HCT116 (cell line): Measurements from ENCODE around the gene MTF2. TPM values are rescaled to one million over a fixed set of nuclear protein-coding genes. Genes with fewer than 3 reads are reported as not detected.

Experiments used
- ATAC-seq: fragments of 200-7000 bp; cut with Tn5 transposase; 2 replicates; pipeline ENCODE4 v1.9.1; 2020; ENCODE audit warnings: mild to moderate bottlenecking, moderate library complexity
- BruUV-seq: library from RNA; stranded (reverse); fragments of 400-500 nt; replicated peaks from 2 replicates; lab custom pipeline; 2021; lab: Mats Ljungman, UMichigan
- CTCF ChIA-PET: fragments of 300-600 bp; sonication (Branson Sonifier 250); formaldehyde crosslinking; loops from one replicate; lab custom pipeline; 2021; ENCODE audit warnings: antibody characterized with exemption; lab: Charles Lee
- POLR2A ChIA-PET: fragments of 300-600, 350-600 bp; sonication (Branson Sonifier 250); formaldehyde crosslinking; loops from one replicate; lab custom pipeline; 2021; ENCODE audit warnings: antibody characterized with exemption; lab: Charles Lee
- RAD21 ChIA-PET, 2 experiments: fragments of 300-600 bp; sonication (Branson Sonifier 250); formaldehyde crosslinking; loops; one replicate each; lab custom pipeline; 2023; ENCODE audit warnings: low total read pairs in 2 of 2; ENCODE audit not compliant: uncharacterized antibody in 2 of 2, unreplicated experiment in 2 of 2, low non-redundant PET in 1 of 2; lab: Charles Lee
- DNase-seq: peaks from one replicate; pipeline ENCODE4 v3.0.0-alpha.2; 2010; ENCODE audit warnings: low read depth, low spot score
- H2AFZ ChIP-seq: fragments of 200-600 bp; shearing (Covaris generic), sonication (generic); 2 replicates; pipeline ENCODE4 v1.6.1; 2017; ENCODE audit warnings: low read depth, mixed run types, mixed read lengths, antibody characterized with exemption, low read length; ENCODE audit not compliant: poor library complexity, severe bottlenecking
- H3K27ac ChIP-seq: 2 replicates; pipeline ENCODE4 v1.5.1; 2012; ENCODE audit warnings: low read depth, low read length
- H3K27me3 ChIP-seq: fragments of 200-600 bp; sonication (generic); 2 replicates; pipeline ENCODE4 v1.6.1; 2016; ENCODE audit warnings: mixed run types, low read length, mixed read lengths; ENCODE audit not compliant: insufficient read depth
- H3K36me3 ChIP-seq, 2 experiments: fragments of 200-500 bp in 1 of 2; fragments of 200-600 bp in 1 of 2; sonication (Bioruptor generic) in 1 of 2; sonication (generic) in 1 of 2; 2 replicates each; pipeline versions ENCODE4 v1.5.1 to v1.6.1; 2014 to 2016; ENCODE audit warnings: low read length in 2 of 2, inconsistent platforms in 1 of 2, mixed read lengths in 1 of 2, mixed run types in 1 of 2; ENCODE audit not compliant: insufficient read depth in 2 of 2, control insufficient read depth in 1 of 2
- H3K4me1 ChIP-seq, 2 experiments: fragments of 200-600 bp in 1 of 2; sonication (generic) in 1 of 2; 2 replicates each; pipeline versions ENCODE4 v1.5.1 to v1.6.1; 2012 to 2017; ENCODE audit warnings: low read length in 2 of 2, inconsistent platforms in 1 of 2, mild to moderate bottlenecking in 1 of 2, mixed read lengths in 1 of 2, mixed run types in 1 of 2, moderate library complexity in 1 of 2; ENCODE audit not compliant: insufficient read depth in 2 of 2, control insufficient read depth in 1 of 2
- H3K4me2 ChIP-seq: fragments of 200-600 bp; sonication (generic); 2 replicates; pipeline ENCODE4 v1.6.1; 2017; ENCODE audit warnings: mixed run types, low read length, mixed read lengths
- H3K4me3 ChIP-seq, 2 experiments: fragments of 200-600 bp in 1 of 2; sonication (generic) in 1 of 2; replicated peaks in 1 of 2; 2 replicates each; pipeline ENCODE4 v1.5.1; 2011 to 2016; ENCODE audit warnings: low read length in 2 of 2, control low read depth in 1 of 2, low read depth in 1 of 2, mild to moderate bottlenecking in 1 of 2, mixed read lengths in 1 of 2, mixed run types in 1 of 2
- H3K79me2 ChIP-seq: fragments of 200-600 bp; sonication (generic); 2 replicates; pipeline ENCODE4 v1.6.1; 2017; ENCODE audit warnings: mild to moderate bottlenecking, mixed run types, low read length, moderate library complexity, mixed read lengths; ENCODE audit not compliant: insufficient read depth
- H3K9ac ChIP-seq: fragments of 200-600 bp; sonication (generic); 2 replicates; pipeline ENCODE4 v1.6.1; 2016; ENCODE audit warnings: low read length, mixed read lengths
- H3K9me2 ChIP-seq: fragments of 200-600 bp; sonication (generic), shearing (Covaris generic); 2 replicates; pipeline ENCODE4 v1.6.1; 2017; ENCODE audit warnings: mixed run types, mild to moderate bottlenecking, moderate library complexity; ENCODE audit not compliant: insufficient read depth
- H3K9me3 ChIP-seq, 2 experiments: fragments of 200-500 bp in 1 of 2; fragments of 200-600 bp in 1 of 2; sonication (Bioruptor generic) in 1 of 2; sonication (generic) in 1 of 2; 2 replicates each; pipeline ENCODE4 v1.6.1; 2014 to 2017; ENCODE audit warnings: low read length in 2 of 2, mixed read lengths in 2 of 2, inconsistent platforms in 1 of 2, low read depth in 1 of 2, mild to moderate bottlenecking in 1 of 2, mixed run types in 1 of 2, moderate library complexity in 1 of 2; ENCODE audit not compliant: control insufficient read depth in 1 of 2, insufficient read depth in 1 of 2
- H4K20me1 ChIP-seq: fragments of 200-600 bp; sonication (generic), shearing (Covaris generic); 2 replicates; pipeline ENCODE4 v1.6.1; 2017; ENCODE audit warnings: mixed run types, mild to moderate bottlenecking, moderate library complexity; ENCODE audit not compliant: insufficient read depth
- CBX3 ChIP-seq: IDR thresholded peaks from 2 replicates; pipeline ENCODE4 v1.6.1; 2012; ENCODE audit warnings: low read depth
- CEBPB ChIP-seq: IDR thresholded peaks from 2 replicates; pipeline ENCODE4 v1.6.1; 2012; ENCODE audit warnings: low read depth
- EGR1 ChIP-seq: IDR thresholded peaks from 2 replicates; pipeline ENCODE4 v1.6.1; 2012; ENCODE audit warnings: low read depth
- EZH2 ChIP-seq: fragments of 200-600 bp; sonication (generic); IDR thresholded peaks from 2 replicates; pipeline ENCODE4 v1.6.1; 2017; ENCODE audit warnings: antibody characterized with exemption, mixed run types
- FOSL1 ChIP-seq: IDR thresholded peaks from 2 replicates; pipeline ENCODE4 v1.6.1; 2012; ENCODE audit warnings: low read depth
- JUND ChIP-seq: IDR thresholded peaks from 2 replicates; pipeline ENCODE4 v1.6.1; 2012
- MAX ChIP-seq: IDR thresholded peaks from 2 replicates; pipeline ENCODE4 v1.6.1; 2012
- POLR2A ChIP-seq: IDR thresholded peaks from 2 replicates; pipeline ENCODE4 v1.7.0; 2011; ENCODE audit warnings: borderline replicate concordance; ENCODE audit not compliant: insufficient read depth, insufficient read length; ENCODE audit errors: extremely low read depth
- POLR2AphosphoS5 ChIP-seq: IDR thresholded peaks from 2 replicates; pipeline ENCODE4 v1.6.1; 2011; ENCODE audit warnings: mild to moderate bottlenecking, low read depth, low read length, moderate library complexity
- RAD21 ChIP-seq: IDR thresholded peaks from 2 replicates; pipeline ENCODE4 v1.6.1; 2012; ENCODE audit warnings: low read depth, mild to moderate bottlenecking
- SIN3A ChIP-seq: IDR thresholded peaks from 2 replicates; pipeline ENCODE4 v1.6.1; 2012; ENCODE audit warnings: low read depth
- SP1 ChIP-seq: IDR thresholded peaks from 2 replicates; pipeline ENCODE4 v1.6.1; 2012; ENCODE audit warnings: low read depth
- SRF ChIP-seq: IDR thresholded peaks from 2 replicates; pipeline ENCODE4 v1.6.1; 2012; ENCODE audit warnings: low read depth
- TCF7L2 ChIP-seq: IDR thresholded peaks from 2 replicates; pipeline ENCODE4 v1.7.0; 2011; ENCODE audit warnings: borderline replicate concordance, inconsistent platforms; ENCODE audit not compliant: insufficient read depth, insufficient read length; ENCODE audit errors: extremely low read depth
- YY1 ChIP-seq: IDR thresholded peaks from 2 replicates; pipeline ENCODE4 v1.6.1; 2011; ENCODE audit warnings: low read length, low read depth, moderate library complexity, mild to moderate bottlenecking; ENCODE audit not compliant: insufficient replicate concordance; ENCODE audit errors: extremely low read depth
- ZFX ChIP-seq: fragments of 450-650 bp; IDR thresholded peaks from 2 replicates; pipeline ENCODE4 v1.6.1; 2017
- intact Hi-C: fragments of 100-400 bp; cut with micrococcal nuclease; formaldehyde crosslinking; loops from 2 replicates; pipeline ENCODE4 v1.10.0; 2022
- total RNA-seq: library from RNA; stranded (reverse); gene quantifications from one replicate; pipeline ENCODE4 v1.2.1, GENCODE V29; 2021; ENCODE audit not compliant: unreplicated experiment
- TF ChIP-seq, protein P1 (sequence below): IDR thresholded peaks from 2 replicates; pipeline ENCODE4 v1.6.1; 2012
- TF ChIP-seq, protein P2 (sequence below): IDR thresholded peaks from 2 replicates; pipeline ENCODE4 v1.6.1; 2012; ENCODE audit warnings: low read depth
- TF ChIP-seq, protein P3 (sequence below), 3 experiments: fragments of 200-600 bp in 1 of 3; sonication (generic) in 1 of 3; IDR thresholded peaks in 2 of 3; conservative IDR thresholded peaks in 1 of 3; 2 replicates each; pipeline ENCODE4 v1.5.1; 2012 to 2017; ENCODE audit warnings: low read depth in 2 of 3, low read length in 2 of 3, antibody characterized with exemption in 1 of 3, borderline replicate concordance in 1 of 3, control low read depth in 1 of 3, mild to moderate bottlenecking in 1 of 3, mixed read lengths in 1 of 3, mixed run types in 1 of 3, moderate library complexity in 1 of 3; ENCODE audit not compliant: insufficient read depth in 1 of 3

MTF2 gene
- total RNA-seq, 1 experiment from 2014 or later: 45.5 TPM

- H3K27ac ChIP-seq: peak within 1 kb of the TSS; percentile 85
- intact Hi-C loops: no loop called here
- peak within 1 kb of the TSS; percentile 84 for H3K9ac ChIP-seq
- RAD21 ChIA-PET: no interaction called here
- POLR2A ChIA-PET: no interaction called here
- peak; percentile 94 for DNase-seq
- no peaks in the 10 kb centered on the region for H4K20me1 ChIP-seq
- H3K36me3 ChIP-seq: 0 out of 4 replicates have a peak, but pooled peaks cover 0 to 3% of the 10 kb centered on the region in 2 experiments
- peak within 1 kb of the TSS; percentile 94 for H3K4me2 ChIP-seq
- no peaks in the 10 kb centered on the region for H3K9me2 ChIP-seq
- peaks cover 0 to 30% of the 10 kb centered on the region in 2 experiments; a peak in 3 of 4 replicates for H3K4me1 ChIP-seq
- peaks cover 80% of the 10 kb centered on the region for H3K79me2 ChIP-seq
- peak within 1 kb of the TSS; percentile 71 to 93 for H3K4me3 ChIP-seq
- CTCF ChIA-PET: no interaction called here
- no peaks in the 10 kb centered on the region for H3K27me3 ChIP-seq
- BruUV-seq: TSS peak; percentile 42
- ATAC-seq: peak; percentile 92
- no peaks in the 10 kb centered on the region for H3K9me3 ChIP-seq
- H2AFZ ChIP-seq: peak within 1 kb of the TSS; percentile 49
- TF ChIP-seq RAD21 (no peak), CEBPB (peak; percentile 65; the same call in 1 of the 2 replicates), TCF7L2 (peak; percentile 61), EGR1 (no peak), YY1 (peak; percentile 80), JUND (no peak), SRF (peak; percentile 37; the same call in 1 of the 2 replicates), POLR2A (peak; percentile 34), CBX3 (no peak; the same call in 1 of the 2 replicates), MAX (peak; percentile 86), FOSL1 (no peak), EZH2 (no peak), POLR2AphosphoS5 (peak; percentile 94), SP1 (peak; percentile 77), ZFX (peak; percentile 65), SIN3A (no peak; the same call in 1 of the 2 replicates)
- TF ChIP-seq, protein P1, sequence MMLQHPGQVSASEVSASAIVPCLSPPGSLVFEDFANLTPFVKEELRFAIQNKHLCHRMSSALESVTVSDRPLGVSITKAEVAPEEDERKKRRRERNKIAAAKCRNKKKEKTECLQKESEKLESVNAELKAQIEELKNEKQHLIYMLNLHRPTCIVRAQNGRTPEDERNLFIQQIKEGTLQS: no peak
- TF ChIP-seq, protein P2, sequence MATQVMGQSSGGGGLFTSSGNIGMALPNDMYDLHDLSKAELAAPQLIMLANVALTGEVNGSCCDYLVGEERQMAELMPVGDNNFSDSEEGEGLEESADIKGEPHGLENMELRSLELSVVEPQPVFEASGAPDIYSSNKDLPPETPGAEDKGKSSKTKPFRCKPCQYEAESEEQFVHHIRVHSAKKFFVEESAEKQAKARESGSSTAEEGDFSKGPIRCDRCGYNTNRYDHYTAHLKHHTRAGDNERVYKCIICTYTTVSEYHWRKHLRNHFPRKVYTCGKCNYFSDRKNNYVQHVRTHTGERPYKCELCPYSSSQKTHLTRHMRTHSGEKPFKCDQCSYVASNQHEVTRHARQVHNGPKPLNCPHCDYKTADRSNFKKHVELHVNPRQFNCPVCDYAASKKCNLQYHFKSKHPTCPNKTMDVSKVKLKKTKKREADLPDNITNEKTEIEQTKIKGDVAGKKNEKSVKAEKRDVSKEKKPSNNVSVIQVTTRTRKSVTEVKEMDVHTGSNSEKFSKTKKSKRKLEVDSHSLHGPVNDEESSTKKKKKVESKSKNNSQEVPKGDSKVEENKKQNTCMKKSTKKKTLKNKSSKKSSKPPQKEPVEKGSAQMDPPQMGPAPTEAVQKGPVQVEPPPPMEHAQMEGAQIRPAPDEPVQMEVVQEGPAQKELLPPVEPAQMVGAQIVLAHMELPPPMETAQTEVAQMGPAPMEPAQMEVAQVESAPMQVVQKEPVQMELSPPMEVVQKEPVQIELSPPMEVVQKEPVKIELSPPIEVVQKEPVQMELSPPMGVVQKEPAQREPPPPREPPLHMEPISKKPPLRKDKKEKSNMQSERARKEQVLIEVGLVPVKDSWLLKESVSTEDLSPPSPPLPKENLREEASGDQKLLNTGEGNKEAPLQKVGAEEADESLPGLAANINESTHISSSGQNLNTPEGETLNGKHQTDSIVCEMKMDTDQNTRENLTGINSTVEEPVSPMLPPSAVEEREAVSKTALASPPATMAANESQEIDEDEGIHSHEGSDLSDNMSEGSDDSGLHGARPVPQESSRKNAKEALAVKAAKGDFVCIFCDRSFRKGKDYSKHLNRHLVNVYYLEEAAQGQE: no peak
- TF ChIP-seq, protein P3, sequence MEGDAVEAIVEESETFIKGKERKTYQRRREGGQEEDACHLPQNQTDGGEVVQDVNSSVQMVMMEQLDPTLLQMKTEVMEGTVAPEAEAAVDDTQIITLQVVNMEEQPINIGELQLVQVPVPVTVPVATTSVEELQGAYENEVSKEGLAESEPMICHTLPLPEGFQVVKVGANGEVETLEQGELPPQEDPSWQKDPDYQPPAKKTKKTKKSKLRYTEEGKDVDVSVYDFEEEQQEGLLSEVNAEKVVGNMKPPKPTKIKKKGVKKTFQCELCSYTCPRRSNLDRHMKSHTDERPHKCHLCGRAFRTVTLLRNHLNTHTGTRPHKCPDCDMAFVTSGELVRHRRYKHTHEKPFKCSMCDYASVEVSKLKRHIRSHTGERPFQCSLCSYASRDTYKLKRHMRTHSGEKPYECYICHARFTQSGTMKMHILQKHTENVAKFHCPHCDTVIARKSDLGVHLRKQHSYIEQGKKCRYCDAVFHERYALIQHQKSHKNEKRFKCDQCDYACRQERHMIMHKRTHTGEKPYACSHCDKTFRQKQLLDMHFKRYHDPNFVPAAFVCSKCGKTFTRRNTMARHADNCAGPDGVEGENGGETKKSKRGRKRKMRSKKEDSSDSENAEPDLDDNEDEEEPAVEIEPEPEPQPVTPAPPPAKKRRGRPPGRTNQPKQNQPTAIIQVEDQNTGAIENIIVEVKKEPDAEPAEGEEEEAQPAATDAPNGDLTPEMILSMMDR (IDR thresholded peaks at IDR 0.05 in 2 of 3, conservative IDR thresholded peaks at IDR 0.05 in 1 of 3; ENCODE audit: borderline replicate concordance in 1 of 3, insufficient read depth in 1 of 3, low read depth in 2 of 3, low read length in 2 of 3): 0 out of 6 replicates have a peak, but pooled peaks of 1 of the 3 experiments have one; percentile 2
Measured at GRCh38 chr1:93179886-93180722, 101.0 kb downstream of the MTF2 start, which contains the start of gene TMED5. Gene TMED5 (minus strand): TSS chr1:93180413. CDS start chr1:93180242, 171 bp downstream.
